DMS 273 (cell line): ENCODE data around the gene PPP1R3A.
A peak's percentile ranks its signal among the peaks of the same experiment; 100 is the strongest.
"Not testable (repeated sequence)": the region's sequence is repeated elsewhere in the genome, so short reads cannot be mapped to it uniquely, and the experiment has no call there.

Experiments used
- DNase-seq: peaks from one replicate; lab custom pipeline; 2025; ENCODE audit not compliant: unreplicated experiment; lab: John Stamatoyannopoulos, UW

PPP1R3A gene, protein sequence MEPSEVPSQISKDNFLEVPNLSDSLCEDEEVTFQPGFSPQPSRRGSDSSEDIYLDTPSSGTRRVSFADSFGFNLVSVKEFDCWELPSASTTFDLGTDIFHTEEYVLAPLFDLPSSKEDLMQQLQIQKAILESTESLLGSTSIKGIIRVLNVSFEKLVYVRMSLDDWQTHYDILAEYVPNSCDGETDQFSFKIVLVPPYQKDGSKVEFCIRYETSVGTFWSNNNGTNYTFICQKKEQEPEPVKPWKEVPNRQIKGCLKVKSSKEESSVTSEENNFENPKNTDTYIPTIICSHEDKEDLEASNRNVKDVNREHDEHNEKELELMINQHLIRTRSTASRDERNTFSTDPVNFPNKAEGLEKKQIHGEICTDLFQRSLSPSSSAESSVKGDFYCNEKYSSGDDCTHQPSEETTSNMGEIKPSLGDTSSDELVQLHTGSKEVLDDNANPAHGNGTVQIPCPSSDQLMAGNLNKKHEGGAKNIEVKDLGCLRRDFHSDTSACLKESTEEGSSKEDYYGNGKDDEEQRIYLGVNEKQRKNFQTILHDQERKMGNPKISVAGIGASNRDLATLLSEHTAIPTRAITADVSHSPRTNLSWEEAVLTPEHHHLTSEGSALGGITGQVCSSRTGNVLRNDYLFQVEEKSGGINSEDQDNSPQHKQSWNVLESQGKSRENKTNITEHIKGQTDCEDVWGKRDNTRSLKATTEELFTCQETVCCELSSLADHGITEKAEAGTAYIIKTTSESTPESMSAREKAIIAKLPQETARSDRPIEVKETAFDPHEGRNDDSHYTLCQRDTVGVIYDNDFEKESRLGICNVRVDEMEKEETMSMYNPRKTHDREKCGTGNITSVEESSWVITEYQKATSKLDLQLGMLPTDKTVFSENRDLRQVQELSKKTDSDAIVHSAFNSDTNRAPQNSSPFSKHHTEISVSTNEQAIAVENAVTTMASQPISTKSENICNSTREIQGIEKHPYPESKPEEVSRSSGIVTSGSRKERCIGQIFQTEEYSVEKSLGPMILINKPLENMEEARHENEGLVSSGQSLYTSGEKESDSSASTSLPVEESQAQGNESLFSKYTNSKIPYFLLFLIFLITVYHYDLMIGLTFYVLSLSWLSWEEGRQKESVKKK

DNA sequence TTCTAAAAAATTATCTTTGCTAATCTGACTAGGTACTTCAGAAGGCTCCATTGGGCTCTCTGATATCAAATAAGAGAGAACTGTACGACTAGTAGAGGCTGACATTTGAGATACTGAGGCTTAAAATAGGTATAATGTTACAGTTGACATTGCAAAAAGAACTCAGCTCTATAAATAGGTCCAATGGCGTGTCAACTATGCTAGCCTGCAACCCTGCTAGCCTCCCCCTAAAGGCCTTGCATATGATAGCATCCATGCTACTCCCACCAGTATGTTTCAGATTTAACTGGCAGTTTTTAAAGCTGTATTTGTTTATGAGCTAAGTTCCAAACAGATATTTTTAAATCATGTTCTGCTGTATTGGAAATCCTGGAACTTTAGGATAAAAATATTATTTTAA is at the start of gene PPP1R3A:
Gene PPP1R3A (minus strand): TSS at position 64 of the 400 bp plus-strand sequence. CDS start 13 bp downstream, at position 51.
- peak; percentile 43 for DNase-seq

DNA sequence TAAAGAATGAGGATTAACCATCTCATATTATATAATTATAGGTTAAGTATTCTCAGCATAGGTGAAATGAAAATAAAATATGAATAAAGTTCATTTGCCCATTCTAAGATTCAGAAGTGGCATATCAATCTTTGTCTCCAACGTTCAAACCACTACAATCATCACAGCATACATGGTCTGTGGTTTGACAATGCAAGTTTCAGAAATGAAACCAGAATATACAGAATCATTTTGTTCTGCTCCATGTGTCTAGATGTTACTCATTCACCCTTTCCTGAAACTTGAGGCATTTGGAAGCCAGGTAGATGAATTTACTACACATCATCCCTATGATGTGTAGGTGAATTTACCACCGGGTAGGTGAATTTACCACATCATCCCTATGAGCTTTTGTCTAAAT is 44.5 kb upstream of the PPP1R3A start:
- no peak for DNase-seq

DNA sequence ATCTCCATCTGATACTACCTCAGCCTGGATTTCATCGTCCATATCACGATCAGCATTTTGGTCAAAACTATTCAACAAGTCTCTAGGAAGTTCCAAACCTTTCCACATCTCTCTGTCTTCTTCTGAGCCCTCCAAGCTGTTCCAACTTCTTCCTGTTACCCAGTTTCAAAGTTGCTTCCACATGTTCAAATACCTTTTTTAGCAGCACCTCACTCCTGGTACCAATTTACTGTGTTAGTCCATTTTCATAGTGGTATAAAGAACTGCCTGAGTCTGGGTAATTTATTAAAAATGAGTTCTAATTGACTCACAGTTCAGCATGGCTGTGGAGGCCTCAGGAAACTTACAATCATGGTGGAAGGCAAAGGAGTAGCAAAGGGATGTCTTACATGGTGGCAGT is 41.1 kb upstream of the PPP1R3A start:
- DNase-seq: no peak

DNA sequence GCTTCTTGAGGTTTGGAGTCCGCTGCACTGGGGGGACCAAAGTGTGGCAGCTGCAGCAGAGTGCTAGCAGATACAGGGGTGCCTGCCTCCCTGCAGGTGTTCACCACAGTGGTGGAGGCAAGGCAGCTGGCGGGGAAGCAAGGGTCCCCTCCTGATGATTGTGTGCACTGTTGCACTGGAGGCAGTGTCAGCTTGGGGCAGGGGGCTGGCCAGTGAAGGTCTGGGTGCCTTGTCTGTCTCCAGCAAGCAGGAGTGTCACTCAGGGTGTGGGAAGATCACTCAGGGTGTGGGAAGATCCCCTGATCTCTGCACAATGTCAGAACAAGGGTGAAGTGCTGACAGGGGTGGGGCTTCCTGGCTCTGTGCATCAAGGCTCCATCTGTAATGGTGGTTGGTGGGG is 36.3 kb upstream of the PPP1R3A start:
- no peak for DNase-seq

DNA sequence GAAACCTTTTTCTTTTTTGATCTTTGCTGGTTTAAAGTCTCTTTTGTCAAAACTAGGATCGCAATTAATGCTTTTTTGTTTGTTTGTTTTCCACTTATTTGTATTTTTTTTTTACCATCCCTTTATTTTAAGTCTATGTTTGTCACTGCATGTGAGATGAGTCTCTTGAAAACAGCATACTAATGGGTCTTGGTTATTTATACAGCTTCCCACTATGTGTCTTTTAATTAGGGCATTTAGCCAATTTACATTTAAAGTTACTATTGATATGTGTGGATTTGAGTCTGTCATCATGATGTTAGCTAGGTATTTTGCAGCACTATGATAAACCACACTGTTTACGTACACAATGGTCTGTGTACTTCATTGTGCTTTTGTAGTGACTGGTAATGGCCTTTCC is 34.7 kb upstream of the PPP1R3A start:
- no peak for DNase-seq

DNA sequence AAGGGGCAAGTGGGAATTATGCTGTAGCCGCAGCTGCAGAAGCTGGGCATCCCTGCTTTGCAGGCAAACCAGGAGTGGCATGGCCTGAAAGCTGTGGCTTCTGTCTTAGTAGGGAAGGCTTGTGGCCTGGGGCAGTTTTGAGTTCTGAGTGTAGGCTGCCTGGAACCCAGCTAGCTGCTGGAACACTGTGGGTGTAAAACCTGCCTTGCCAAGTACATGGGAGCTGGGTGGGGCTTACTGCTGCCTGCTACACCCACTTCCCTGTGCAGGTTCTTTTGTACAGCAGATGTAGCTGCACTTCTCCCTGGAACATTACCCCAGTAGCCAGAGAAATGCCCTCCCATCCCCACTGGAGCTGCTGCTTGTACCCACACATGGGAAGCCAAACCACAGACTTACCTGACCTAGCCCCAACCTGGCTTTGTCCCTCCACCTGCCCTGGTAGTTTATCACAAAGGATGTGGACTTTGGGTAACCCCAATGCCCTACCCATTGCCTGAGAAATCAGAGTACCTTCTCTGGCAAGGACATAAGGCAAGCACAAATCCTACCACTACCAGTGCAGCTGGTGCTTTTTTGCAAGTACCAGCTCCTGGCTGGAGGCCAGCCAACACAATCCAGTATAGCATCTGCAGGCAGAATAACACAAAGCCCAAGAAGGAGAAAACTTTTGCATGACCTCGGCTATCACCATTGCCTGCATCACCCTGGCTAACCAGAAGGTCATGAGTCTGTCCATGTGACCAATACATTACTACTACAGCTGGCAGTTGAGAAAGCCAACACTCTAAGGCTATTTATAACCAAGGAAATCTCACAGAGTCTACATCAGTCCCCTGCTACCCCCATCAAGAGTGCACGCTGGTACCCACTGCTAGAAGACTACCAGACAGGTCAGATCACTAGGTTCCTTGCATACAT is 26.5 kb upstream of the PPP1R3A start:
- peak; percentile 94 for DNase-seq

DNA sequence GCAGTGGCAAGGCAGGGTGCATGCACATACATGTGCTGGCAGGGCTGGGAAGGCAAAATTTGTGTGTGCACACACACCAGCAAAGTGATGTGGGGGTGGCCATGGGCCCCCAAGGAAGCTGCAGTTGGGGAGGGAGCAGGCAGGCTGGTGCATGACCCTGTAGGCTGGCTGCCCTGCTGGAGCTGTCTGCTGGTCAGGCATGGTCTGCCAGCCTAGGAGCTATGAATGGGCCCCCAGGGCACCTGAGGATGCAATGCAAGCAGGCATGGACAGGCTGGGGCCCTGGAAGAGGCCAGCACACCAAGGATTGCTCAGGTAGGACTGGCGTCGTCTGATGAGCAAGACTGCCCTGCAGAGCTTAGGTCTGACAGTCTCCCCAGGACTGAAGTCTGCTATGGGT is 18.2 kb upstream of the PPP1R3A start:
- DNase-seq: no peak

DNA sequence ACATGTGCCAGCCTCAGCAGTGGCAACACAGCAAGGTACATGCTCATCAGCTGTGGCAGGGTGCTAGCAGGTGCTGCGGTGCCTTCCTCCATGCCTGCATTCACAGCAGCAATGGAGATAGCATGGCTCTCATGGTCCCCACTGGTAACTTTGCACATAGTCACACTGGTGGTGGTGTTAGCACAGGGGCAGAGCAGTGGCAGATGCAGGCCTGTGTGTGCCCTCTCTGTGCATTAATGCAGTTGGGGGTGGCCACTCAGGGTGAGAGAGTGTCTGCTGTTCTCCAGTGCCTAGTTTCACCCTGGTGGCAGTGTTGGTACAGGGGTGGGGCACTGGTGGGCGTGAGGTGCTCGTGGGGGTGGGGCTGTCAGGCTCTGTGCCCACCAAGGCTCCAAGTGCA is 17.7 kb upstream of the PPP1R3A start:
- no peak for DNase-seq

DNA sequence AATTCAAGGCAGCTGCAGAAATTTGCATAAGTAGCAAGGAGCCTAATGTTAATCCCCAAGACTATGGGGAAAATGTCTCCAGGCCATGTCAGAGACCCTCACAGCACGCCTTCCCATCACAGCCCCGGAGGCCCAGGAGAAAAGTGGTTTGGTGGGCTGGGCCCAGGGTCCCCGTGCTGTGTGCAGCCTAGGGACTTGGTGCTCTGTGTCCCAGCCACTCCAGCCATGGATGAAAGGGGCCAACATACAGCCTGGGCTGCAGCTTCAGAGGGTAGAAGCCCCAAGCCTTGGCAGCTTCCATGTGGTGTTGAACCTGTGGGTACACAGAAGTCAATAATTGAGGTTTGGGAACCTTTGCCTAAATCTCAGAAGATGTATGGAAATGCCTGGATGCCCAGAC is 10.6 kb upstream of the PPP1R3A start:
- DNase-seq: not testable (repeated sequence)

DNA sequence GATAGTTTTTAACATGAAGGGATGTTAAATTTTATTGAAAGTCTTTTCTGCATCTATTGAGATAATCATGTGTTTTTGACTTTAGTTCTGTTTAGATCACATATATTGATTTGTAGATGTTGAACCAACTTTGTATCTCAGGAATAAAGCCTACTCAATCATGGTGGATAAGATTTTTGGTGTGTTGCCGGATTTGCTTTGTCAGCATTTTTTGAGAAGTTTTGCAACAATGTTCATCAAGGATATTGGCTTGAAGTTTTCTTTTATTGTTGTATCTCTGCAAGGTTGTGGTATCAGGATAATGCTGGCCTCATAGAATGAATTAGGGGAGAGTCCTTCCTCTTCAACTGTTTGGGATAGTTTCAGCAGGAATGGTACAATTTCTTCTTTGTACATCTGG is 9.3 kb upstream of the PPP1R3A start:
- no peak for DNase-seq

DNA sequence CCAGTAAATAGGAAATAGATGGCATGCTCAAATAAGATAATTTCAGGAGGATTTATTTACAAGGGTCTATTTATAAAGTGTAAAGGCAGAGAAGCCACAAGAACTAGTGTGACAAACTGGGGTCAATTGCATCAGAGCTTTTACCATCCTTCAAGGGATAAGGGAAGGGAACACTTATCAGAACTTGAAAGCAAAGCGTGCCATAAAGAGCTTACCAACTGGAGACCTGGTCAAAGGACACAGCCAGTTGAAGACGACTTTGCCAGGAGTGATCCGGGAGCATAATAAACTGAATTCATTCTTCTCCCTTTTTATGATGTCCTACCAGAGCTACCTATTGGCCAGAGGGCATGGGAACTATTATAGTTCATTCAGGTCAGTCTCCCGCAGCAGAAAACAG is 3.2 kb upstream of the PPP1R3A start:
- DNase-seq: no peak

DNA sequence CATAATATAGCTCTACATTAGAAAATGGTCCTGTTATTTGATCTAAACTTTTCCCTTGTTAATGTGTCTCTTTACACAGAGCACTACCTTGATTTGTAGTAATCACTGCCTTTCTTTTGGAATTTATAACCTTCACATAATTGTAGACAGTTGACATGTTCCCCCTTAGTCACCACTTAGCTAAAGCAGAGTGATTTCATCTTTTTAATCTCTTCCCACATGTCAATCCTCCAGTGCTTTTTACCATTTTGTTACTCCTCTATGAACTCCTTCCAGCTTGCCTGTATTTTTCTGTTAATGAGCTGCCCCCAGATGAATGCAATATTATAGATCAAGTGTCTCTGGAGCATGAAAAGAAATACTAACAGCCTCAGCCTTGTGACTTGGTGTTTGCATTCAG is 2.6 kb upstream of the PPP1R3A start:
- no peak for DNase-seq

DNA sequence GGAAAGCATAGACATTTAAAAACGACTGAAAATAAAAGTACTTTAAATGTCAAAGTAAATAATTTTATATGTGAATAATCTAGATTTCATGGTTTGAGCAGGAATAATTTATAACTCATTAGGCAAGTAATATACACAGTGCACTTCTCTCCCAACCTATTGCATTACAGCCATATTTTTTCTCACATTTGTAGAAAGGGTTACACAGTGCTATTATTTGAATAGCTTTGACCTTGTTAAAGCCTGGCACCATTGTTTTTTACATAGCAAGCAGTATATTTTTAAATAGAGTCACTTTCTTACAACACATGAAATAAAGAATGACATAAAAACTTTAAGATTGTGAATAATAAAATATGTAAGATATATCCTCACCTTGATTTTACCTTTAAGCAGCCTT is 969 bp downstream of the PPP1R3A start:
- no peak for DNase-seq

DNA sequence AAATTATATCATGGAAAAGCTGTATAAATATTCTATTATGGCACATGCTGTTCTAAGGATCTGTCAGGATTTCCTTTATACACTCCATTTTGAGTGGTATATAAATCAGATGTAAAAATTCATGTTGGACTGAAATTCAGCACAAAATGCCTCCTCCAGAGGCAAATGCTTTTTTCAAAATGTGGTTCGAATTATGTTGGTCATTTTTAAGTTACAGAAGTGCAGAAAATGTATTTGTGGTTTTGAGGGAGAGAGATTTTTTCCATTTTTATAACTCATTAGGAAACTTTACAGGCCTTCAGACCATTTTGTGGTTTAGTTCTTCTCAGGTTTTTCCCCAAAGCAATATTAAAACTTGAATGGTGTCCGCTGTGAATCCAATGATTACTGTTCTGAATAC is 2.9 kb downstream of the PPP1R3A start:
- DNase-seq: no peak

DNA sequence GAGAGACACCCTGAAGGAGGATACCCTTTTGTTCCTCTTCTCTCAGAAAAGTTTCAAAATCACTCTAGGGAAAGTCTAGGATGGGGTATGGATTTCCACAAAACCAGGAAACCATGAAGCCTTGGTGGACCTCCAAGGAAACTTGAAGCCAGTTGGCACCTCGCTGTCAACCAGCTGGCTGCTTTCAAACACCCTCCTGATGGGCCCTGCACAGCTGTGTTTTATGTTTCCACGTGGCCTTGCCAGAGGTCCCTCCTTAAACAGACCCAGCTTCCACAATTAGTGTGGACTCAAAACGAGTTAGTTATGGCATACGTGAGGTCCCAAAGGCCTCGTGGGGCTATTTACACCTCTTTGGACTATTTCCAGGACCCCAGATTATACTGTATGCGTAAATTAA is 5.9 kb downstream of the PPP1R3A start:
- peak; percentile 75 for DNase-seq

DNA sequence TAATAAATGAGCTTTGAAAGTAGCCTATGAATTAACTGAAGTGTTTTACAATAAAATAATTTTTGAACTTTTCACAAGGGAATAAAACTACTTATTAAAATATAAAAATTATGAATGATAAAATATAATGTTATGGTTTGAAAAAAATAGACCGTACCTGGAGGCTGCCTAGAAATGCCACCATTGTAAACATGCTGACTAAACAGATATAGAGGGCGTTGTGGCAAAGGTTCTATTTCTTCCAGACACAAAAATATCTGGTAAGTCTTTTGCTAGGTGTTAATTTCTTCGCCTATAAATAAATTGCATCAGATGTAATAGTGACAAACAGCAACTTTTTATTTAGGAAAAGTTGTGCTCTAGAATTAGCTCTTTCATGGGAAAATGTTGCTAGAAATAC is 11.2 kb downstream of the PPP1R3A start:
- no peak for DNase-seq

DNA sequence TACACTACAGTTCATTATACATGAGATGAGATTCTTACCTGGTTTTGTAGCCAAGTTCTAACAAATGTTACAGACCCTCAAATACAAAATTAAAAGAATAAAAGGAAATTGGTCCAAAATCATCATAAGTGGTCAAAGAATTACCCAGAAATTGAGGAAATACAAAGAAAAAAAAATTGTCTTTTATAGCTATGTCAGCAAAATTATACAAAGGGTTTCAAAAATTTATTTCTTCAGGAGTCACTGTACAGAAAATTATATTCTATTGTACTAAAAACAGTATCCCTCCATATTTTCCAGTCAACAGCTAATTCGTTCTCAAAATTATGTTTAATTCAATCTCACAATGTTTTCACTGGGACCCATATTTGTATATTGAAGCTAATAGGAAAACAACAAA is 14.3 kb downstream of the PPP1R3A start:
- no peak for DNase-seq

DNA sequence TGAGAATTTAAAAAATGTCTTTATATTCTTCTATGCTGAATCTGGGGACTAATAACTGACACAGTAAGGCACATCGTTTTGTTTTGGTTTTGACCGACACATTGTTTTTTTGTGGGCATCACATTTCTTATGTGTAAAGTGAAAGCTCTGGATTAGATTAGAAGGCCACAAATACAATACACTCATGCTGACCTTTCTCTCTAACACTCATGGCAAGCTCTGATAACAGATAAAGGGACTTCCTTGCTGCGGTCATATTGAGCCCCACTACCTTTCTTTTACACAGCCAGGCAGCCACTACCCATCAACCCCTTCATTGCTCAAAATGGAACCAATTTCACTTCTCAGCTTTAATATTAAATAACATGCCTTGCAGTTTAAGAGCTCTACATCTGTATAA is 26.0 kb downstream of the PPP1R3A start:
- DNase-seq: no peak

DNA sequence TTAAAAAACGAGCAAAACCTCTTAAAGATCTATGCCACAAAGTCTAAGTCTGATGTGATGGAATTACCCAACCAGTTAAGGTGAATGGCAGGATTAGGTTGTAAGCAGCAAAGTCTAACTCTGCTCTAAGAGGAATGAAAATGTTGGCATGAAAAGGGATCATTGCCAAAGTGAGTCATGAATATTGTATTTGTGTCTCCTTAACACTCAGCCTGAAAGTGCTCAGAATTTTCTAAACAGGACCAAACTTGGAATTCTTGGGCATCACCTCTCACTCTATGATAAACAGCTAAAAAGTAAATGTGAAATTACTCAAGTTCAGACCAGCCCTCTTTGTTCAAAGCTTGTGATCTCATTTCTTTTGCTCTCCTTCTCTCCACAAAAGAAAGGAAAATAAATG is 27.0 kb downstream of the PPP1R3A start:
- DNase-seq: no peak

DNA sequence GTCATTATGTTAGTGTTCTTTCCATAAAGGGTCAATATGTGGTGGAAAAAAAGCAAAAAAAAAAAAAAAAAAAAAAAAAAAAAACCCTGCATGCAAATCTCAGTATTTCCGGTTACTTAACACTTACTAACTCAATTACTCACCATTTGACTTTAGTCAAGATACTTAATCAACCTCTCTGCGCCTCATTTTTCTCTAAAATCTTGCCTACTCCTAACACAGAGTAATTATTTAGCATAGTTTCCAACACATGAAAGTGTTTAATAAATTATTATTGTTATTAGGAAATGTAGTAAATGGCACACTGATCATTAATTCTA is 27.8 kb downstream of the PPP1R3A start:
- no peak for DNase-seq
